Calu3 (cell line): ENCODE data around the gene MTR. TPM values are rescaled to one million over a fixed set of nuclear protein-coding genes. Genes with fewer than 3 reads are reported as not detected.

Source experiments
- BruUV-seq: library from RNA; stranded (reverse); fragments of 400-500 nt; replicated peaks from 2 replicates; lab custom pipeline; 2021; lab: Mats Ljungman, UMichigan
- CTCF ChIA-PET: fragments of 300-600 bp; sonication (Branson Sonifier 250); formaldehyde crosslinking; loops from one replicate; lab custom pipeline; 2022; ENCODE audit warnings: antibody characterized with exemption; lab: Charles Lee
- DNase-seq: peaks from one replicate; pipeline ENCODE4 v3.0.0; 2022
- H3K27ac Mint-ChIP-seq: one replicate; pipeline ENCODE4 v1.8.0; 2022; ENCODE audit warnings: mixed read lengths; ENCODE audit not compliant: unreplicated experiment
- H3K27me3 Mint-ChIP-seq: one replicate; pipeline ENCODE4 v1.8.0; 2022; ENCODE audit warnings: mixed read lengths; ENCODE audit not compliant: unreplicated experiment
- H3K36me3 Mint-ChIP-seq: one replicate; pipeline ENCODE4 v1.8.0; 2022; ENCODE audit warnings: mild to moderate bottlenecking, moderate library complexity, mixed read lengths; ENCODE audit not compliant: insufficient read depth, unreplicated experiment
- H3K4me1 Mint-ChIP-seq: one replicate; pipeline ENCODE4 v1.8.0; 2022; ENCODE audit warnings: mild to moderate bottlenecking, low read depth, mixed read lengths; ENCODE audit not compliant: unreplicated experiment
- H3K4me3 Mint-ChIP-seq: one replicate; pipeline ENCODE4 v1.8.0; 2022; ENCODE audit warnings: mild to moderate bottlenecking, low read depth, moderate library complexity, mixed read lengths; ENCODE audit not compliant: unreplicated experiment
- H3K9me3 Mint-ChIP-seq: one replicate; pipeline ENCODE4 v1.8.0; 2022; ENCODE audit warnings: low read depth, mixed read lengths; ENCODE audit not compliant: unreplicated experiment
- intact Hi-C: fragments of 100-400 bp; cut with micrococcal nuclease; formaldehyde crosslinking; loops from one replicate; pipeline ENCODE4 v1.10.0; 2022; ENCODE audit not compliant: unreplicated experiment
- total RNA-seq: library from RNA; stranded (reverse); gene quantifications from 2 replicates; pipeline ENCODE4 v1.2.3, GENCODE V29; 2022
- TF ChIP-seq, protein P1 (sequence below): fragments of 200-600 bp; IDR thresholded peaks from one replicate; pipeline ENCODE4 v1.8.0; 2022; ENCODE audit warnings: antibody characterized with exemption; ENCODE audit not compliant: unreplicated experiment

MTR gene
- total RNA-seq, 1 experiment from 2014 or later, result 37.0 TPM

DNA sequence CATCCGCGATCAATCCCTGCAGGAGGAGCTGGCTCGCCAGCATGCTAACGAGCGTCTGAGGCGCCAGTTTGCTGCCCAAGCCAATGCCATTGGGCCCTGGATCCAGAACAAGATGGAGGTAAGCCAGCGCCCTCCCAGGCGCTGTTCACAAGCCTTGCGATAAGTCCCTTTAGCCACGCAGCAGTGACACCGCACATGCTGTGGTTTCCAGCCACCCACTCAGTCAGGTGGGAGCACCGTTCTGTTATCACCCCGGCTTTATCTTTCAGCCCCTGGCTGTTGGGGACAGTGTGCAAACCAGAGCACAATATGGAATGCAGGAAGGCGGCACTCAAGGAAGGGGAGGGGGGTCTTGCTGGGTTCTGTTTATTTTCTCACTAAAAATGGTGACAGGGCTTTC, 41.1 kb upstream of the MTR start:
- Mint-ChIP-seq H3K27ac (no peak overlapping the region), H3K9me3 (no peaks in the 10 kb centered on the region), H3K4me1 (no peaks in the 10 kb centered on the region), H3K36me3 (no peaks in the 10 kb centered on the region), H3K4me3 (no peak overlapping the region), H3K27me3 (no peaks in the 10 kb centered on the region)
- intact Hi-C loops, result loop anchor here (1.0 kb wide), 1 partner anchor 115 kb away; no protein-coding TSS in a partner anchor
- CTCF ChIA-PET, result interaction anchor here (0.6 to 1.2 kb wide), 6 partner anchors 41 to 785 kb away, joined by 4 to 25 read pairs (median 5); partner anchors contain the start of gene MTR
- TF ChIP-seq, protein P1, sequence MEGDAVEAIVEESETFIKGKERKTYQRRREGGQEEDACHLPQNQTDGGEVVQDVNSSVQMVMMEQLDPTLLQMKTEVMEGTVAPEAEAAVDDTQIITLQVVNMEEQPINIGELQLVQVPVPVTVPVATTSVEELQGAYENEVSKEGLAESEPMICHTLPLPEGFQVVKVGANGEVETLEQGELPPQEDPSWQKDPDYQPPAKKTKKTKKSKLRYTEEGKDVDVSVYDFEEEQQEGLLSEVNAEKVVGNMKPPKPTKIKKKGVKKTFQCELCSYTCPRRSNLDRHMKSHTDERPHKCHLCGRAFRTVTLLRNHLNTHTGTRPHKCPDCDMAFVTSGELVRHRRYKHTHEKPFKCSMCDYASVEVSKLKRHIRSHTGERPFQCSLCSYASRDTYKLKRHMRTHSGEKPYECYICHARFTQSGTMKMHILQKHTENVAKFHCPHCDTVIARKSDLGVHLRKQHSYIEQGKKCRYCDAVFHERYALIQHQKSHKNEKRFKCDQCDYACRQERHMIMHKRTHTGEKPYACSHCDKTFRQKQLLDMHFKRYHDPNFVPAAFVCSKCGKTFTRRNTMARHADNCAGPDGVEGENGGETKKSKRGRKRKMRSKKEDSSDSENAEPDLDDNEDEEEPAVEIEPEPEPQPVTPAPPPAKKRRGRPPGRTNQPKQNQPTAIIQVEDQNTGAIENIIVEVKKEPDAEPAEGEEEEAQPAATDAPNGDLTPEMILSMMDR, result no peak
- DNase-seq, result no peak
- BruUV-seq, result no TSS peak

DNA sequence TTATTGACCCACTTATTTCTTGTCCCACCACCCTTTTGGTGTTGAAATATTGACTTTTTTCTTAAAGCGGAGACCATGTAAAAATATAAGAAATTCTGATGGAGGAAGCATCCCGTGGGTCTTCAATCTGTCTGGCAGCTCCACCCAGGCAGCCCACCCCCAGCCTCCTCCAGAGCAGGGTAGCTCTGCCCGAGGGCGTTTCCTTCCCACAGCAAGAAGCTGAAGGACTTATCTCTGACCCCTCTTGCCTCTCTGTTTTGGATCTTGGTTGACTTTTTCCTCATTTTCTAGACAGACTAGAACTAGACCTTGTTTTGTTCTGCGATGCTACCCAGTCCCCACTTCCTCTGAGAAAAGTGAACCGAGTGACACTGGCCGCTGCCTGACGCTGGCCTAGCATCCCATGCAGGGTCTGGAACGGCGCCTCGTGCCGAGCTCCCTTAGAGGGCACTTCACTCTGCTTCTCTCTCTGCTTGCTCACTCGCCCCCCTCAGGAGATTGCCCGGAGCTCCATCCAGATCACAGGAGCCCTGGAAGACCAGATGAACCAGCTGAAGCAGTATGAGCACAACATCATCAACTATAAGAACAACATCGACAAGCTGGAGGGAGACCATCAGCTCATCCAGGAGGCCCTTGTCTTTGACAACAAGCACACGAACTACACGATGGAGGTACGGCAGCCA, 40.4 kb upstream of the MTR start:
- no peaks in the 10 kb centered on the region for H3K36me3 Mint-ChIP-seq
- no peaks in the 10 kb centered on the region for H3K4me1 Mint-ChIP-seq
- no peaks in the 10 kb centered on the region for H3K9me3 Mint-ChIP-seq
- intact Hi-C loops, result loop anchor here (5.0 kb wide), 1 partner anchor 43 kb away; the partner anchor contains the start of gene MTR
- no peak overlapping the region for H3K4me3 Mint-ChIP-seq
- H3K27ac Mint-ChIP-seq, result no peak overlapping the region
- no peak for DNase-seq
- H3K27me3 Mint-ChIP-seq, result no peaks in the 10 kb centered on the region
- CTCF ChIA-PET, result interaction anchor here (0.6 kb wide), 1 partner anchor 312 kb away, joined by 3 read pairs; no protein-coding TSS in a partner anchor
- no TSS peak for BruUV-seq
- TF ChIP-seq, protein P1, result no peak

DNA sequence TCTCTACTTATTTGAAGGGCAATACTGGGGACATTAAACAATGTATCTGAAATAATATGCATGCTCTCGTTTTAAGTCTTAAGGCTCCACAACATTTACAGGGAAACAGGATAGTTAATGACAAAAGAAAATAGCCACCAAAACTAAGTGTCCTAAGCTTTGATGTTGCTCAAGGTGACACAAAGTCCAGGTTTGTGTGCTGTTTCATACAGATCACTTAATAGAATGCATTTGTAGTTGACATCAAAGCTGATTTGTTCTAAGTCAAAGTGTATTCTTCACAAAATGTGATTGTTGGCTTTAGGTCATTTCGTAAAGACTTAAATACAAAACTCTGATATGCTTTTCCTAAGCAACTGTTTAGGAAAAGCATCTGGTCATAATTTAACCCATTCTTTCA, 37.5 kb upstream of the MTR start:
- no TSS peak for BruUV-seq
- intact Hi-C loops, result loop anchor here (2.0 to 5.0 kb wide), 2 partner anchors 40 to 629 kb away; partner anchors contain the start of gene MTR

DNA sequence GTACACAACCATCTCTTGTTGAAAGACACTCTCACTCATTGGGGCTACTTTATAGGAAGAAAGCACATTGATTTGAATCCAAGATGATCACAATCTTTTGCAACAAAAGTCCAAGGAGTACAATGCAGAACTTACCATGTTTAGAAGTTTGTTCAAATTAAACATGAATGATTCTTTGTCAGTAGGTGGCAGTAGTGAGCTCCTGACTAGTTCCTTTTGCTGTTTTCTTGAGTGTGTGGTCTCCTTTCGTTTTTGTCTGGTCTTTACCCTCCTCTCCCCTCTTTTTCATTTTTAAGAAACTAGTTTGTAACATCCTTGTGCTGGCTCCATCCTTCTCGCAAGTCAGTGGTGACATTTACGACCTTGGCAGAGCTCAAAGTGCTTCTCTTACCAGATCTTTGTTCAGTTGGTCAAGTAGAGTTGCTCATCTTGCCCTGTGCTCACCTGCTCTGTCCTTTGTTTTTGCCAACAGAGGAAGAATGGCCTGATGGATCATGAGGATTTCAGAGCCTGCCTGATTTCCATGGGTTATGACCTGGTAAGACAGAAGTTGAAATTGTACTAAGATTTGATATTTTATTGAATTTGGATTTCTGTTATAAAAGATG, 35.7 kb upstream of the MTR start:
- CTCF ChIA-PET, result interaction anchor here (0.8 to 2.1 kb wide), 6 partner anchors 11 to 803 kb away, joined by 3 to 10 read pairs (median 6); partner anchors contain the start of genes HEATR1 and MTR
- H3K36me3 Mint-ChIP-seq, result no peaks in the 10 kb centered on the region
- H3K4me3 Mint-ChIP-seq, result no peak overlapping the region
- intact Hi-C loops, result loop anchor here (1.0 to 5.0 kb wide), 4 partner anchors 38 to 803 kb away; partner anchors contain the start of gene MTR
- H3K4me1 Mint-ChIP-seq, result no peaks in the 10 kb centered on the region
- H3K27me3 Mint-ChIP-seq, result no peaks in the 10 kb centered on the region
- DNase-seq, result peak; percentile 12
- no peaks in the 10 kb centered on the region for H3K9me3 Mint-ChIP-seq
- TF ChIP-seq, protein P1, result peak; percentile 60
- BruUV-seq, result no TSS peak
- H3K27ac Mint-ChIP-seq, result no peak overlapping the region

More for the DNA sequence above, 37.5 kb upstream of the MTR start:
- DNase-seq, result no peak
- Mint-ChIP-seq H3K27ac (no peak overlapping the region), H3K9me3 (no peaks in the 10 kb centered on the region), H3K36me3 (no peaks in the 10 kb centered on the region), H3K4me3 (no peak overlapping the region), H3K27me3 (no peaks in the 10 kb centered on the region), H3K4me1 (no peaks in the 10 kb centered on the region)
- CTCF ChIA-PET, result no interaction called here
- TF ChIP-seq, protein P1, result no peak
